OCI-LY1 (cell line): ENCODE measurements around the gene TRAPPC13.

ENCODE experiments used
- H2AFZ ChIP-seq: fragments of 200-600 bp; sonication (generic), shearing (Covaris generic); 2 replicates; pipeline ENCODE4 v1.6.0; 2014; ENCODE audit warnings: antibody characterized with exemption, mild to moderate bottlenecking, low read length
- H3F3A ChIP-seq: fragments of 200-600 bp; sonication (generic), shearing (Covaris generic); 2 replicates; pipeline ENCODE4 v1.6.0; 2014; ENCODE audit warnings: mild to moderate bottlenecking, antibody characterized with exemption, low read length, moderate library complexity; ENCODE audit not compliant: insufficient read depth
- H3K27ac ChIP-seq: fragments of 200-600 bp; sonication (generic); 2 replicates; pipeline ENCODE4 v1.5.1; 2014; ENCODE audit warnings: low read length, mixed run types, mild to moderate bottlenecking, low read depth; ENCODE audit not compliant: poor library complexity, severe bottlenecking
- H3K27me3 ChIP-seq: fragments of 200-600 bp; sonication (generic); 2 replicates; pipeline ENCODE4 v1.6.0; 2014; ENCODE audit warnings: antibody characterized with exemption, mild to moderate bottlenecking, low read length, moderate library complexity; ENCODE audit not compliant: insufficient read depth
- H3K36me3 ChIP-seq: fragments of 200-600 bp; sonication (generic); 2 replicates; pipeline ENCODE4 v1.6.1; 2014; ENCODE audit warnings: mild to moderate bottlenecking, antibody characterized with exemption, low read length, moderate library complexity, mixed read lengths; ENCODE audit not compliant: insufficient read depth
- H3K4me1 ChIP-seq: fragments of 200-600 bp; sonication (generic); 2 replicates; pipeline ENCODE4 v1.5.1; 2014; ENCODE audit warnings: mild to moderate bottlenecking, low read length, moderate library complexity; ENCODE audit not compliant: insufficient read depth, severe bottlenecking
- H3K4me2 ChIP-seq: fragments of 200-600 bp; sonication (generic), shearing (Covaris generic); 2 replicates; pipeline ENCODE4 v1.6.1; 2014; ENCODE audit warnings: low read length
- H3K4me3 ChIP-seq: fragments of 200-600 bp; sonication (generic); 2 replicates; pipeline ENCODE4 v1.5.1; 2014; ENCODE audit warnings: low read length, low read depth, mild to moderate bottlenecking, mixed read lengths; ENCODE audit not compliant: poor library complexity, severe bottlenecking
- H3K79me2 ChIP-seq: fragments of 200-600 bp; shearing (Covaris generic); 2 replicates; pipeline ENCODE4 v1.6.1; 2016; ENCODE audit warnings: mixed run types, low read length, mixed read lengths; ENCODE audit not compliant: insufficient read depth
- H3K9ac ChIP-seq: fragments of 200-600 bp; sonication (generic), shearing (Covaris generic); 2 replicates; pipeline ENCODE4 v1.6.1; 2014; ENCODE audit warnings: mild to moderate bottlenecking, low read length, mixed read lengths
- H3K9me2 ChIP-seq: fragments of 200-600 bp; sonication (generic), shearing (Covaris generic); 2 replicates; pipeline ENCODE4 v1.6.1; 2014; ENCODE audit warnings: low read depth, mild to moderate bottlenecking, low read length, mixed read lengths
- H3K9me3 ChIP-seq: fragments of 200-600 bp; shearing (Covaris generic); 2 replicates; pipeline ENCODE4 v1.6.1; 2014; ENCODE audit warnings: low read length, mixed read lengths
- H4K20me1 ChIP-seq: fragments of 200-600 bp; sonication (generic), shearing (Covaris generic); 2 replicates; pipeline ENCODE4 v1.6.0; 2016; ENCODE audit warnings: mild to moderate bottlenecking, low read length; ENCODE audit not compliant: insufficient read depth
- EZH2 ChIP-seq: fragments of 200-600 bp; sonication (generic), shearing (Covaris generic); IDR thresholded peaks from 2 replicates; pipeline ENCODE4 v1.8.0; 2017; ENCODE audit warnings: borderline replicate concordance, mixed run types, mild to moderate bottlenecking, antibody characterized with exemption, low read length, moderate library complexity, mixed read lengths
- TF ChIP-seq, protein P1 (sequence below): fragments of 200-600 bp; sonication (generic), shearing (Covaris generic); IDR thresholded peaks from 2 replicates; pipeline ENCODE4 v1.5.1; 2017; ENCODE audit warnings: mild to moderate bottlenecking, antibody characterized with exemption, low read length, moderate library complexity, mixed read lengths

TRAPPC13 gene

GRCh38 chr5:65663804-65664521 is 39.1 kb downstream of the TRAPPC13 start:
- H4K20me1 ChIP-seq: no peaks in the 10 kb centered on the region

DNA sequence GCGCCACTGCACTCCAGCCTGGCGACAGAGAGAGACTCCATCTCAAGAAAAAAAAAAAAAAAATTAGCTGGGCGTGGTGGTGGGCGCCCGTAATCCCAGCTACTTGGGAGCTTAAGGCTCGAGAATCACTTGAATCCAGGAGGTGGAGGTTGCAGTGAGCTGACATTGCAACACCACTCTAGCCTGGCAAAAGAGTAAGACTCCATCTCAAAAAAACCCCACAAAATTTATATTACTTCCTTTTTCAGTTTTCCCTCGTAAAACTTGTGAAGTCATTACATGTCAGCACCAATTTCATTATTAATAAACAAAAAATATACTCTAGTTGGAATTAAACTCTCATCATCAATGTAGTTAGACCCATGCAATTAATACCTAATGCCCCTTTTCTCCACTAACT is 43.9 kb downstream of the TRAPPC13 start:
- Histone ChIP-seq H3K9me2 (no peaks in the 10 kb centered on the region), H3K36me3 (peaks cover 32% of the 10 kb centered on the region; the same call in 1 of the 2 replicates), H3K9ac (no peak overlapping the region), H3K27ac (no peak overlapping the region), H3F3A (no peaks in the 10 kb centered on the region), H3K4me1 (no peaks in the 10 kb centered on the region), H3K4me3 (no peak overlapping the region), H3K79me2 (no peaks in the 10 kb centered on the region), H3K4me2 (no peak overlapping the region), H3K9me3 (no peaks in the 10 kb centered on the region), H2AFZ (no peak overlapping the region), H4K20me1 (no peaks in the 10 kb centered on the region), H3K27me3 (no peaks in the 10 kb centered on the region)
- TF ChIP-seq, protein P1, sequence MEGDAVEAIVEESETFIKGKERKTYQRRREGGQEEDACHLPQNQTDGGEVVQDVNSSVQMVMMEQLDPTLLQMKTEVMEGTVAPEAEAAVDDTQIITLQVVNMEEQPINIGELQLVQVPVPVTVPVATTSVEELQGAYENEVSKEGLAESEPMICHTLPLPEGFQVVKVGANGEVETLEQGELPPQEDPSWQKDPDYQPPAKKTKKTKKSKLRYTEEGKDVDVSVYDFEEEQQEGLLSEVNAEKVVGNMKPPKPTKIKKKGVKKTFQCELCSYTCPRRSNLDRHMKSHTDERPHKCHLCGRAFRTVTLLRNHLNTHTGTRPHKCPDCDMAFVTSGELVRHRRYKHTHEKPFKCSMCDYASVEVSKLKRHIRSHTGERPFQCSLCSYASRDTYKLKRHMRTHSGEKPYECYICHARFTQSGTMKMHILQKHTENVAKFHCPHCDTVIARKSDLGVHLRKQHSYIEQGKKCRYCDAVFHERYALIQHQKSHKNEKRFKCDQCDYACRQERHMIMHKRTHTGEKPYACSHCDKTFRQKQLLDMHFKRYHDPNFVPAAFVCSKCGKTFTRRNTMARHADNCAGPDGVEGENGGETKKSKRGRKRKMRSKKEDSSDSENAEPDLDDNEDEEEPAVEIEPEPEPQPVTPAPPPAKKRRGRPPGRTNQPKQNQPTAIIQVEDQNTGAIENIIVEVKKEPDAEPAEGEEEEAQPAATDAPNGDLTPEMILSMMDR: no peak
- no peak for TF ChIP-seq EZH2

More at GRCh38 chr5:65663804-65664521, 39.1 kb downstream of the TRAPPC13 start:
- Histone ChIP-seq H3K9me2 (no peaks in the 10 kb centered on the region), H3K4me1 (no peaks in the 10 kb centered on the region), H3K36me3 (peaks cover 30% of the 10 kb centered on the region; the same call in 1 of the 2 replicates), H2AFZ (no peak overlapping the region), H3K9ac (no peak overlapping the region), H3F3A (no peaks in the 10 kb centered on the region), H3K27ac (no peak overlapping the region), H3K9me3 (no peaks in the 10 kb centered on the region), H3K4me3 (no peak overlapping the region), H3K27me3 (no peaks in the 10 kb centered on the region), H3K79me2 (no peaks in the 10 kb centered on the region), H3K4me2 (no peak overlapping the region)
- TF ChIP-seq, protein P1: no peak
- TF ChIP-seq EZH2: no peak

GRCh38 chr5:65672796-65673195 is 48.0 kb downstream of the TRAPPC13 start:
- Histone ChIP-seq H3K27ac (no peak overlapping the region), H3F3A (no peaks in the 10 kb centered on the region), H3K27me3 (no peaks in the 10 kb centered on the region), H3K9me2 (no peaks in the 10 kb centered on the region), H3K4me1 (no peaks in the 10 kb centered on the region), H4K20me1 (no peaks in the 10 kb centered on the region), H3K79me2 (no peaks in the 10 kb centered on the region), H3K9ac (no peak overlapping the region), H3K4me2 (no peak overlapping the region), H3K9me3 (no peaks in the 10 kb centered on the region), H3K4me3 (no peak overlapping the region), H2AFZ (no peak overlapping the region), H3K36me3 (peaks cover 25% of the 10 kb centered on the region; the same call in 1 of the 2 replicates)
- TF ChIP-seq EZH2: no peak
- TF ChIP-seq, protein P1: no peak
